HG03139 (cell line): ENCODE data around the gene ZBTB7C.

ENCODE experiments used
- ATAC-seq: cut with Tn5 transposase; IDR thresholded peaks from one replicate; pipeline ENCODE4 v1.9.1; 2021; ENCODE audit not compliant: unreplicated experiment

The ZBTB7C gene

DNA sequence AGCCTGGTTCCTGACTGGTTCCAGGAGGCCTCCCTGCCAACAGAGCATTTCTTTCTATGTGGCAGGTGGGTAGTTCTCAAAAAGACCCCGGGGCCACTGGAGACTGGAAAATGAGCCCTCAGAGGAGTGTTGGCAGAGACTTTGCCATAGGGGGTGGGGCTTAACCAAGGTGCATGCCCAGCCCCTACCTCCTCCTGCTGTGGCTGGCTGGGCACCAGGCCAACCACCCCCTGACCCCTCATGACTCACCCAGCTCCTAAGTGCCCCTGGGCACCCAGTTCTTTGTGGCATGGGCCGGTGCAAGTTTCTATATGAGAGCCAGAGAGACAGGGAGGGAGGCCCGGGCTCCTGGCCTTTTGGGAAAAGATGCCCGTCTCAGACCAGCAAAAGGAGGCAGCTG is 380.5 kb downstream of the ZBTB7C start:
- ATAC-seq: no peak

DNA sequence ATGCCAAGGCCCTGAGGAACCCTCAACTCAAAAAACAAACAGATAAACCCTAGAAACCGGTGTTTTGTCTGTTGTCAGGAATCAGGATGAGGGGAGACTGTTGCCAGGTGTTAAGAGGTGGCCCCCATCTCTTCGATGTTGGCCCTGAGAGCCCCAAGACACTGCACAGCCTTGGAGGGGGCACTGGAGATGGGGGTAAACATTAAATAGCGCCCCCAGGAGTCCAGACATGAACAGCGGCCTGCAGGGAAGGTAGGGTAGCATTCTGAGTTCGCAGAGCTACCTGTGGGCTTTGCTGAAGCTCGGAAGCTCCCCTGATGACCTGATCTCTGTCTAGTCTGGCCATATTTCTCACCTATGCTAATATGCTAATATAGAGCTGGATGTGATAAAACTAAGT is 381.1 kb downstream of the ZBTB7C start:
- ATAC-seq: no peak

DNA sequence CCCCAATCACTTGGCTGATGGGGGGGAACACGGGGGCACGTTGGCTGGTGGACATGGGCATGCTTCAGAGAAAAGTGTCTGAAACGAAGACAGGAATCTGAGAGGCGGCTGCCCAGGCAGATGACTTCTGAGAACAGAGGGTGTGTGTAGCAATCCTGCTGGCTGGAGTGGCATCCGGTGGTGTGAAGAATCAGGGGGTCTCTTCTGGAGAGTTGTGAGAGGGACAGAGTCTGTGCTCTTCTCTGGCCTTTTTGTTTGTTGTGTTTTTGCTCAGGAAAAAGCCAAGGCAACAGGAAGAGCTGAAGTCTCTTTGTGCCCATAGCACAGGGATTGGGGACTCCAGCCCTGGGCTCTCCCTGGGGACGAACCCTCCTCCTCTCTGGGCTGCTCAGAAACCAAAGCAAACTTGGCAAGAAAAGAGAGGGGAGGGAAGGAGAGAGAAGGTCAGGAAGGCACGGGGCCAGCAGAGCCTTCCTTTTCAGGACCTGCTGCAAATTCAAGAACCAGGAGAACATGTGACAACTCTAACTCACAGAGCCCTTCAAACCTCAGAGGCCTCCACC is 381.7 kb downstream of the ZBTB7C start:
- no peak for ATAC-seq

GRCh38 chr18:48026216-48026615 is 383.0 kb downstream of the ZBTB7C start:
- no peak for ATAC-seq

DNA sequence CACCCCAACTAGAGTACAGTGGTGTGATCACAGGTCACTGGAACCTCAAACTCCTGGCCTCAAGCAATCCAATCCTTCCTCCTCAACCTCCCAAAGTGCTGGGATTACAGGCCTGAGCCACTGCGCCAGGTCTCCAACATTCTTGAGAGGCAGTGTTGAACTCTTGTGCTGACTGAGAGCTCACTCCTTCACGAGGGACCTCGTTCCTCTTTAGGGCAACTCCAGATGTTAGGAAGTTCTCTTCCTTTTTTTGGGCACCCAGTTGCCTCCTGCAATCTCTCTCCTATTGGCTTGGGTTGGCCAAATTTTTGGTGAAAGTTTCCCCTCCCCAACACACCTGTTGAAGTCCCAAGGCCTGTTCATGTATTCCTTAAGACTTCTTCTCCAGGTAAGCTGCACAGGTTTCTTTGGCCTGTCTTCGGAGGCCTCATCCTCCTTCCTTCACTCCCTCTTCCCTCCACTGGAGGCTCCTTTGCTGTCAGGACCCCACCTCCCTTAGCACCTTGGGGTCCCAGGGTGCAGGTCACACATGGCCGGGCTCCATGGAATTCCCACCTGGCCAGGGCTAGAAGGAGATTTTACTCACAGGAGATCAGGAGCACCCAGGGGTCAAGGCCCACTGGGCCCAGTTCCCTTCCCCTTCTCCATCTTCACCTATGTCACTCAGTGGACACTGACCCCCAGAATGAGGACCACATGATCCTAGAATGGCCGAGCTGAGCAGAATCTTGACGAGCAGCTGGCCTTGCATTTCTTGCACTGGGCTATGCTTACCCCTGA is 384.1 kb downstream of the ZBTB7C start:
- ATAC-seq: no peak

DNA sequence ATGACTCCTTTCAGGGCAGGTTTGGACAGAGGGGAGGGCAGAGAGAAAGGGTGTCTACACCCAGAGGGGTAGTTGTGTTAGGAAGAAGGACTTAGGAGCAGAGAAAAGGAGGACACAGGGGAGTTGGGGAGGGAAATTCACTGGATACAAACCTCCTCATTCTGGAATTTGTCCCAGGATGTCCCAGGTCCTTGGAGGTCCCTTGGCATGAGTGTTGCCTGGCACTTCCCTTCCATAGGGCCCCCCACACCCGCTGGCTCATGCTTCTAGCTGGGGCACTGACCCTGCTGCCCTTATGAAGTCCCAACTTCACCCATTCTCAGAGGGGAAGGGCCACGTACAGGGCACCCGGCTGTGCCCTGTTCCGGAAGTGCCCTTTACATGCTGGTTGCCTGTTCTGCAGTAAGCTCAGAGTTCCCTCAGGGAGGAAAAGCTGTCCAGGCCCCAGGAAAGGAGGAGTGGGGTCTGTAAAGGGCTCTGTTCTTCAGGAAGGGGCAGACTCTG is 385.1 kb downstream of the ZBTB7C start:
- no peak for ATAC-seq

DNA sequence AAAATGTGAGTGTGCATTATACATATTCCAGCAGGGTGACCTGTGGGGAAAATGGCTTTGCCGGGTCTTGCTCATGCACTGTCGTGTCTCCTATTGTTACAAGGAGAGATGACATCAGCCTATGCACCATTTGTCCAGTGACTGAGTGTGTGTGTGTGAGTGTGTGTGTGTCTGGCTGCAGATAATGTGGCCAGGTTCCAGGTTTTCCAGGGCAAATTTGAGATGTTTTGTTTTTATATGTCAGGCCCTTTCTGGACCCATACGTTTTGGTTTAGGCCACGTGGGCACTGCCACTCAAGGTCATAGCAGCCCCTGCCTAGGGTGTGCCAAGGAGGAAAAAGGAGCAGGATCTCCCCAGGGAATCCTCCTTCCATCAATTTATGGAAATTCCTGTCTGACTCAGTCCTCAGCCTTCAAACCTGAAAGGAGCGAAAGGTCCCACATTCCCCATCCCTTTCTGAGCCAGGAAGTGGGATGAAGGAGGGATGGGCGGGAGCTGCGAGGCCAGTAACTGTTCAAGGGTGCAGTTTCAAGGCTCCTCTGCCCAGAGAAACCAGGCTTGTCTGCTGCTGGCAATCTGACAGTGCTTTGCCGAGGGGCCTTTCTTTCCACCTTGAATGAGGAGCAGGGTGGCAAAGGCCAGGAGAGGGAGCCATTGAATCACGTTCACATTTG is 385.7 kb downstream of the ZBTB7C start:
- ATAC-seq: no peak

DNA sequence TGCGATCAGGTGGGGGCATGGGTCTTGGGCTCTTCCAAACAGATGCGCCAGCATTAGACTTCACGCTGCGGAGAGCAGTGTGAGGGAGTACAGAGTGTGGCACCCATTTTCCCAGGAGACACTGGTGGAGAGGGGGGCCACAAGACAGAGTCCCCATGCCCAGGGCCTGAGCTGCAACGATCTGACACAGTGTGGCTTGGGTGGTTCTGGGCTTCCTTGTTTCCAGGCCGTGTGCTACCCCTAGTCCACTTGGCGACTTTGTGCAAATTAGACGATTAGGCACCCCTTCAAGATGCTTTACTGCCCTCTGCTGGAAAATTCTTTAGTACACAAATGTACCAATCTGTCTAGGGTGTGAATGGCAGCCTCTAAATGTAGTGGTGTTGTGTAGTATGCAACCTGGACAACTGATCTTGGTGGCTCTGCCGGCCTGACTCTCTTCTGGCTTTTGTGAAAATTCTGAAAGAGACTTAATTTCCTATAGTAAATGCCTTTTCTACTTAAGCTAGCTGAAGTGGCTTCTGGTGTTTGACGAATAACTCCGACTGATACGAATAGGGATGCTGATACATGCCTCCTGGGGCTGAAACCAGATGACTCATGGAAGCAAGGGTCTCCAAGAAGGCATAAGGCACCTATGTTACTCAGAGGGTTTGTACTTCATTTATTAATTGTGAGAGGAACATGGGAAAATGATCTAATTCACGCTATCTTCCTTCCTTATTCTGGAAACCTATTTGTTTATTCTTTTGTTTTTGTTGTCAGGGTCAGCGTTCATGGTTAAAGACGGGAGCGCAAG is 386.5 kb downstream of the ZBTB7C start:
- no peak for ATAC-seq

DNA sequence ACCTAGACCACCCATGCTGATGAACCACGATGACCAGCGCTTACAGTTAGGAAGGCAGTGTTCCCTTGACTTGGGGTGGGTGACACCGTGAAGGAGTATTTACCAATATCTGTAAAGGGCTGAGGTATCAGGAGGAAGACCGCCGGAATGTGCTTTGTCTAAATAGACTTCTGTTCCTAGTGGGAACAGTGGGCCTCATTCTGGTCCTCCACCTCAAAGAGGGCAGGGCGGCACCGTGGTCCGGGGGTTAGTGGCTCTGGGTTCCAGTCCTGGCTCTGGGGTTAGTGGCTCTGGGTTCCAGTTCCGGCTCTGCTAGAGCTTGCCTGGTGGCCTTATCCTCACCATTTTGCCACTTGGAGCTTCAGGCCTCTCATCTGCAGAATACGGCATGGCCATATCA is 387.2 kb downstream of the ZBTB7C start:
- ATAC-seq: no peak

GRCh38 chr18:48021273-48021914 is 387.8 kb downstream of the ZBTB7C start:
- no peak for ATAC-seq

GRCh38 chr18:48020337-48021250 is 388.6 kb downstream of the ZBTB7C start:
- ATAC-seq: no peak

DNA sequence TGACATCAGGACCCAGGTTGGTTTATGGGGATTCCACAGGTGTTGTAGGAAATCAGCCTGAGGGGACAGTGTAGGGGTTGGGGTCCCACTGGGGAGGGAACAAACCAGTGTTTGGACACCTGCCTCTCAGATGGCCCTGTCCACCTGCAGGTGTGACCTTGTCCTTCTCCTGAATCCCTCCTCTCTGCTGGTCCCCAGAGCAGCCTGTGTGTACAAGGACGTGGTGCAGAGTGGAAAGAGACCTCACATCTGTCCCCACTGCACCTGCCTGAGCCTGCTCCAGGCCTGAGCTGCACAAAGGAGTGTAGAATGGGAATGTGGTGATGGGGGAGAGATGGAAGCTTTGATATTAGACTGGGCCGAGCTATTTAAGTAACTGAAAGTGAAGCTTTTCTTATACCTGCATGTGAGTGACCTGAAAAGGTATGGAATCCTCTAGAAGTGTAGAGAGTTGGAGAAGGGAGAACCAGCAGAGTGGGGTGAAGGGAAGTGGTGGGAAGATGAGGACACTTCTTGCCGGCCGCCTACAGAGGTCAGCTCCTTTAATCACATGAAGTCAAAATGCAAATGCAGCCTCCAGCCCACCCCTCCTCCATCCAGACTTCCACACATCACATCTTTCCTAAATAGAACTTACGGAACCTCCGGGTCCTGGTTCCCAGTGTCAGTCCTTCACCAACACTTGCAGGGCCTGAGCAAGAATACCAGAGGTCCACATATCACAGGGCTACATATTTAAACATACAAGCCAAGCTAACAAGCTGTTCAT is 389.4 kb downstream of the ZBTB7C start:
- no peak for ATAC-seq

DNA sequence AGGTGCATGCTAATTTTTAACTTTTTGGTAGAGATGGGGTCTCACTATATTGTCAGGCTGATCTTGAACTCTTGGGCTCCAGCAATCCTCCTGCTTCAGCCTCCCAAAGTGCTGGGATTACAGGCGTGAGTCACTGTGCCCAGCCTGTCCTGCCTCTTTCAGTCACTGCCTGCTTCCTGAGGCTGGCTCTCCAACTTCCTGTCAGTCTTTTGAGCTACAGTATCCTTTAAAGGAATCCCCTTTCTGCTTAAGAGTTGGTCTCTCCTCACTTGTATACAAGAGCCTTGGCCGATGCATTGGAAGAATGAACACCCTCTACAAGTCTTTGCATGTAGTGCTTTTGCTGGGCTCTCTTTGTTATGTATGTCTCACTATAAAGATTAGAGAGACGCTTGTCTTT is 390.3 kb downstream of the ZBTB7C start:
- ATAC-seq: no peak

DNA sequence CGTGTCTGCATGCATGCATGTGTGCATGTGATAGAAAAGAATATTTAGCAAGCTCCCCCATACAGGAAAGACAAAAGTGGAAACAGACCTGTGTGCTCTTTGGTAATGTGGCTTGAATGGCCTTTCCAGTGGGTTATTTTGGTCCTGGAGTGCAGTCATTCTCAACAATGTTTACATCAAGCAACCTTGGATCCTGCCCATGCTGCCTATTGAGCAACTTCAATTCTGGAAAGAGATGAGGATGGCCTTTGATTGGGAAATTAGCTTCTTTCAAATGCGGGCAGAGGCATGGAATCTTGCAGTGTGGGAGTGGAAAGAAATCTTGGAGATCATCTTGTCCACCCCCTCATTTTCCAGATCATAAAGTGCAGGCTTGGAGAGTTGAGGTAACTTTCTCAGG is 391.5 kb downstream of the ZBTB7C start:
- no peak for ATAC-seq

GRCh38 chr18:48013162-48013561 is 396.0 kb downstream of the ZBTB7C start:
- ATAC-seq: no peak

- ATAC-seq: no peak
Observed at GRCh38 chr18:48011926-48012465, 397.2 kb downstream of the ZBTB7C start.

- ATAC-seq: no peak
Observed at GRCh38 chr18:48010264-48010663, 398.9 kb downstream of the ZBTB7C start.

GRCh38 chr18:48009116-48009745 is 400.0 kb downstream of the ZBTB7C start:
- no peak for ATAC-seq
